Breast epithelium (tissue), 4 donors: ENCODE results near the gene ROS1. TPM values are rescaled to one million over a fixed set of nuclear protein-coding genes. Genes with fewer than 3 reads are reported as not detected.

Experiments
- DNase-seq, 2 donors: peaks; one replicate each; pipeline ENCODE4 v3.0.0-alpha.2; 2019; ENCODE audit warnings: low spot score in 2 of 2
- H3K27ac ChIP-seq, 2 donors: fragments of 200-600 bp; sonication (generic) in 1 of 2; one replicate each; pipeline ENCODE4 v1.5.1; 2016 to 2019; ENCODE audit warnings: mild to moderate bottlenecking in 1 of 2
- H3K27me3 ChIP-seq, 2 donors: fragments of 200-600 bp; sonication (generic) in 1 of 2; one replicate each; pipeline versions ENCODE4 v1.5.1 to v1.6.0; 2017 to 2019; ENCODE audit warnings: control low read depth in 1 of 2, mild to moderate bottlenecking in 1 of 2
- H3K36me3 ChIP-seq: fragments of 200-600 bp; one replicate; pipeline ENCODE4 v1.5.1; 2019
- H3K4me1 ChIP-seq, 2 donors: fragments of 200-600 bp; sonication (generic); one replicate each; pipeline ENCODE4 v1.5.1; 2016 to 2019; ENCODE audit warnings: control low read depth in 1 of 2
- H3K4me3 ChIP-seq, 3 donors: fragments of 200-600 bp; sonication (generic); 1 replicate in 2 of 3; 2 replicates in 1 of 3; pipeline ENCODE4 v1.5.1; 2016 to 2019; ENCODE audit warnings: mild to moderate bottlenecking in 3 of 3, moderate library complexity in 2 of 3
- H3K9me3 ChIP-seq, 2 donors: fragments of 200-600 bp; sonication (generic) in 1 of 2; one replicate each; pipeline ENCODE4 v1.5.1; 2016 to 2019; ENCODE audit warnings: control low read depth in 1 of 2
- POLR2A ChIP-seq: fragments of 450-650 bp; IDR thresholded peaks from one replicate; pipeline ENCODE4 v1.6.1; 2016; ENCODE audit warnings: antibody characterized with exemption, mild to moderate bottlenecking, moderate library complexity
- POLR2AphosphoS5 ChIP-seq, 3 donors: sonication (generic); formaldehyde crosslinking; IDR thresholded peaks; one replicate each; pipeline ENCODE4 v1.6.1; 2017; ENCODE audit warnings: antibody characterized with exemption in 3 of 3
- intact Hi-C: fragments of 100-400 bp; cut with DNase I; formaldehyde crosslinking; loops from one replicate; pipeline ENCODE4 v1.15.1; 2023; ENCODE audit warnings: low total_unique reads
- total RNA-seq, 3 donors: library from RNA; depleted of rRNA; stranded (reverse); fragments of >200 nt; gene quantifications; one replicate each; pipeline ENCODE4 v1.1.0, GENCODE V29; 2016
- TF ChIP-seq, protein P1 (sequence below), 3 donors: fragments of 450-650 bp; IDR thresholded peaks; one replicate each; pipeline ENCODE4 v1.5.1; 2016 to 2017; ENCODE audit warnings: antibody characterized with exemption in 3 of 3, mild to moderate bottlenecking in 3 of 3, moderate library complexity in 3 of 3

Gene ROS1
- total RNA-seq, 3 donors from 2014 or later: under 0.01 TPM; not detected in 2

DNA sequence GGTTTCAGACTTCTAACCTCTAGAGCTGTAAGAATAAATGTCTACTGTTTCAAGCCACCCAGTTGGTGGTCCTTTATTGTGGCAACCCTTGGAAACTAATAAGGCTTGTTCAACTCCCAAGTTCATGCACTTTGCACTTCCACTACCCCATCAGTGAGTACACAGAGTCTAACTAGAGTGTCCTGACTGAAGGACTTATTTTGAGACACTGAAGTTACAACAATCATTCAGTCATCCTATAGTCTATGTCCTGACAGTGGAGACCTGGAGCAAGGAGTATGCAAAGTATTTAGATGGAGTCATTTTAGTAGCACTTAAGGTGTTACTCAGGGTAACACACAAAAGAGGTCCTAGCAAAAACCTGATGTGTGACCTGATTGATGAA, 97.7 kb downstream of the ROS1 start:
- Histone ChIP-seq H3K27ac (no peak overlapping the region), H3K36me3 (no peaks in the 10 kb centered on the region), H3K9me3 (peaks cover 0 to 6% of the 10 kb centered on the region in 2 donors), H3K4me3 (no peak overlapping the region), H3K27me3 (no peaks in the 10 kb centered on the region), H3K4me1 (no peaks in the 10 kb centered on the region)
- no peak for DNase-seq
- intact Hi-C loops: no loop called here
- TF ChIP-seq, protein P1, sequence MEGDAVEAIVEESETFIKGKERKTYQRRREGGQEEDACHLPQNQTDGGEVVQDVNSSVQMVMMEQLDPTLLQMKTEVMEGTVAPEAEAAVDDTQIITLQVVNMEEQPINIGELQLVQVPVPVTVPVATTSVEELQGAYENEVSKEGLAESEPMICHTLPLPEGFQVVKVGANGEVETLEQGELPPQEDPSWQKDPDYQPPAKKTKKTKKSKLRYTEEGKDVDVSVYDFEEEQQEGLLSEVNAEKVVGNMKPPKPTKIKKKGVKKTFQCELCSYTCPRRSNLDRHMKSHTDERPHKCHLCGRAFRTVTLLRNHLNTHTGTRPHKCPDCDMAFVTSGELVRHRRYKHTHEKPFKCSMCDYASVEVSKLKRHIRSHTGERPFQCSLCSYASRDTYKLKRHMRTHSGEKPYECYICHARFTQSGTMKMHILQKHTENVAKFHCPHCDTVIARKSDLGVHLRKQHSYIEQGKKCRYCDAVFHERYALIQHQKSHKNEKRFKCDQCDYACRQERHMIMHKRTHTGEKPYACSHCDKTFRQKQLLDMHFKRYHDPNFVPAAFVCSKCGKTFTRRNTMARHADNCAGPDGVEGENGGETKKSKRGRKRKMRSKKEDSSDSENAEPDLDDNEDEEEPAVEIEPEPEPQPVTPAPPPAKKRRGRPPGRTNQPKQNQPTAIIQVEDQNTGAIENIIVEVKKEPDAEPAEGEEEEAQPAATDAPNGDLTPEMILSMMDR (IDR thresholded peaks at IDR 0.05): no peak
- TF ChIP-seq POLR2A (no peak), POLR2AphosphoS5 (IDR thresholded peaks at IDR 0.05) (no peak)

DNA sequence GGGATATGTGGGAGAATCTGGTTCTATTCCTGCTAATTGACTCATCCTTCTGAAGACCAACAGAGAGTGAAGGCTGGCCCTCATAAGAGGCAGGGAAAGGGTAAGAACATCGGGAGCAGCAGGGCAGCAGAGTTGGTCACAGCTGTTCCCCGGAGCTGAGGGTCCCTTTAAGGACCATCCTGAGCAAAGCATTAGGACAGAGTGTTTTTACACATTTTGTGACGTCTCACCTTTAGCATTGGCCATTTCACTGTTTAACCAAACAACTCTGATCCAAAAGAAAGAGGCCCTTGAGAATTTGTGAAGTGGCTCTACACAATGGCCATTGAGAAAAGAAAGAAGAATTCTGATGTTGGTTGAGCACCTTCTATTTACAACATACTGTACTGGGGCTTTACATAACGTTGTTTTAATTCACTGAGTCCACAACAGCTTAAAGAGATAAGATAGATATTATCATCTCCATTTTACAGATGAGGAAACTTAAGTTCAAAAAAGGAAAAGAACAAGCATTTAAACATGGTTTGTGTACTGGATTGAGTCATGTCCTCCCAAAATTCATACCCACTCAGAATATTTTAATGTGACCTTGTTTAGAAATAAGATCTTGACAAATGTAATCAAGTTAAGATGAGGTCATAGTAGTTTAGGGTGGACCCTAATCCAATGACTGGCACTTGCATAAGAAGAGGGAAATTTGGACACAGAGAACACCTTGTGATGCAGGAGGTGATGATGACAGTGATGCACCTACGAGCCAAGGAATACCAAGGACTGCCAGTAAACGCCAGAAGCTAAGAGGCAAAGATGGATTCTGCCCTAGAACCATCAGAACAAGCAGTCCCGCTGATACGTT, 98.4 kb downstream of the ROS1 start:
- intact Hi-C loops: no loop called here
- H3K36me3 ChIP-seq: no peaks in the 10 kb centered on the region
- no peaks in the 10 kb centered on the region for H3K4me1 ChIP-seq
- DNase-seq: no peak
- TF ChIP-seq POLR2A: no peak
- no peak for TF ChIP-seq POLR2AphosphoS5 (IDR thresholded peaks at IDR 0.05)
- TF ChIP-seq, protein P1 (IDR thresholded peaks at IDR 0.05): no peak
- no peak overlapping the region for H3K4me3 ChIP-seq
- H3K27ac ChIP-seq: no peak overlapping the region
- H3K9me3 ChIP-seq: peaks cover 0 to 2% of the 10 kb centered on the region in 2 donors
- H3K27me3 ChIP-seq: no peaks in the 10 kb centered on the region

DNA sequence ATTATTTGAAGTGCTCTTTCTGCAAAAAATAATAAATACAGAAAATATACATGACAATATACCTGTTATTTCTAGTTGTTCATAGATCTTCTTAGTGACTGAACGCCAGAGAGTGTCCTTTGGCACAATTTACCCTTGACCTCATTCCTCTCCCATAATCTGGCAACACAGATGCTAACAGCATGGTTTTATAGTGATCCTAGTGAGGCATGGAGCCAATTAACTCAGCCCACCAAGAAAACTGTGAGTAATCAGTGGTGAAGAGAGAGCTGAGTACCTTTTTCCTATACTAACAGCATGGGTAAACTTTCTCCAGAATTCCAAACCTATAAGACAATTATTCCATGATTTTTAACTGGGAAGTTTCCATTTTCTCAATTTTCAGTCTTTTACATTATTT, 99.3 kb downstream of the ROS1 start:
- H3K9me3 ChIP-seq: no peaks in the 10 kb centered on the region
- TF ChIP-seq POLR2AphosphoS5 (IDR thresholded peaks at IDR 0.05) (no peak), POLR2A (no peak)
- TF ChIP-seq, protein P1 (IDR thresholded peaks at IDR 0.05): no peak
- H3K4me1 ChIP-seq: no peaks in the 10 kb centered on the region
- no peak for DNase-seq
- no peak overlapping the region for H3K27ac ChIP-seq
- no peaks in the 10 kb centered on the region for H3K36me3 ChIP-seq
- intact Hi-C loops: no loop called here
- H3K4me3 ChIP-seq: no peak overlapping the region
- no peaks in the 10 kb centered on the region for H3K27me3 ChIP-seq

DNA sequence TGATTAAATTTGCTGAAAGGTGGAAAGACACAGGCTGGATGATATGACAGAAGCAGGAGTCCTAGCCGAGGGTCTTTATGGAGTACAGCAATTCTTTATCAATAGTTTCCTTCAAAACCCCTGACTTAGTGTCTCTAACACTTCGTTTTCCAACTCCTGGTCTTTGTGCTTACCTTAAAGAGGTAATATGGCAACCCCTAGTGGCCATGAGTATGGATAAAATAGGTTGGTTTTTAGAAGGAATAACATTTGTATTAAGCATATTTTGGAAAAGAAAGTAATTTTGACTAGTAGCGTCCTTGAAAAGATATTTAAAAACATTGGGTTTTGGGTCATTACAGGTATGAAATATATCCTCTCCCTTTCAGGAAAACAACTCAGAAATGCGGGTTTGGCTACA, 108.5 kb downstream of the ROS1 start:
- TF ChIP-seq POLR2AphosphoS5 (IDR thresholded peaks at IDR 0.05) (no peak), POLR2A (no peak)
- TF ChIP-seq, protein P1 (IDR thresholded peaks at IDR 0.05): peak in 2 of 3 donors; percentile 14 to 47

DNA sequence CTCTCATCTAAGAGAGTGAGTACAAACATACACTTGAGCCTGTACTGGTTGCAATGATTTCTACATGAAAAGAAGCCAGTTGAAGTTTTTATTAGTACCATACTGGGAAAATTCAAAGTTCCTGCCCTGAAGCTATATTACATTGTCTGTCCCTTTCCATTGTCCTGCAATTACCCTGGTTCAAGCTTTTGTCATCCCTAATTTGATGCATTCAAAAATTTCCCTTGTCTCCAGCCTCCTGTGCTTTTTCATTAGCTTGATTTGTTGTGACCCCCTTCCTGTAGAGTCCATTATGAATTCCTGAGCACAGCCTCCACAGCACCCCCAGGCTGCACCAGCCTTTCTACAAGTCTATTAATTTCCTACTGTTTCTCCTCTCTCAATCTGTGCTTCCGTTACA, 114.0 kb downstream of the ROS1 start:
- Histone ChIP-seq H3K27me3 (no peaks in the 10 kb centered on the region), H3K4me3 (no peak overlapping the region), H3K27ac (no peak overlapping the region), H3K9me3 (no peaks in the 10 kb centered on the region), H3K4me1 (no peaks in the 10 kb centered on the region), H3K36me3 (no peaks in the 10 kb centered on the region)
- DNase-seq: no peak
- TF ChIP-seq POLR2A (no peak), POLR2AphosphoS5 (IDR thresholded peaks at IDR 0.05) (no peak)
- TF ChIP-seq, protein P1 (IDR thresholded peaks at IDR 0.05): no peak
- intact Hi-C loops: no loop called here

More for the DNA sequence above, 108.5 kb downstream of the ROS1 start:
- H3K27ac ChIP-seq: no peak overlapping the region
- H3K4me1 ChIP-seq: no peaks in the 10 kb centered on the region
- H3K4me3 ChIP-seq: no peak overlapping the region
- DNase-seq: no peak
- H3K9me3 ChIP-seq: no peaks in the 10 kb centered on the region
- no peaks in the 10 kb centered on the region for H3K27me3 ChIP-seq
- intact Hi-C loops: no loop called here
- H3K36me3 ChIP-seq: no peaks in the 10 kb centered on the region
